ENCODE data around the gene SRR.

DNA sequence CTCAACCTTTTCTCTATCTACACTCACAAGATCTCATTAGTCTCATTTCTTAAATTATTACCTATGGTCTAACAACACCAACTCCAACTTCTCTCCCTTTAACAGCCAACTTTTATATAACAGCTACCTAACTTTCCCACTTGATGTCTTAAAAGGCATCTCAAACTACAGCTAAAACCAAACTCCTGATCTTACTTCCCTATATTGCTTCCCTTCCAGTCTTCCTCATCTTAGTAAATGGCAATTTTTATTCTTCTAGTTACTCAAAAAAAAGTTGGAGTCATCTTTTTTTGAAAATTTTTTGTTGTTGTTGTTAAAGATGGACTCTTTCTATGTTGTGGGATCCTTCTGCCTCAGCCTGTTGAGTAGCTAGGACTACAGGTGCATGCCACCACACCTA, 15.3 kb downstream of the SRR start:
- TF ChIP-seq, protein P1, sequence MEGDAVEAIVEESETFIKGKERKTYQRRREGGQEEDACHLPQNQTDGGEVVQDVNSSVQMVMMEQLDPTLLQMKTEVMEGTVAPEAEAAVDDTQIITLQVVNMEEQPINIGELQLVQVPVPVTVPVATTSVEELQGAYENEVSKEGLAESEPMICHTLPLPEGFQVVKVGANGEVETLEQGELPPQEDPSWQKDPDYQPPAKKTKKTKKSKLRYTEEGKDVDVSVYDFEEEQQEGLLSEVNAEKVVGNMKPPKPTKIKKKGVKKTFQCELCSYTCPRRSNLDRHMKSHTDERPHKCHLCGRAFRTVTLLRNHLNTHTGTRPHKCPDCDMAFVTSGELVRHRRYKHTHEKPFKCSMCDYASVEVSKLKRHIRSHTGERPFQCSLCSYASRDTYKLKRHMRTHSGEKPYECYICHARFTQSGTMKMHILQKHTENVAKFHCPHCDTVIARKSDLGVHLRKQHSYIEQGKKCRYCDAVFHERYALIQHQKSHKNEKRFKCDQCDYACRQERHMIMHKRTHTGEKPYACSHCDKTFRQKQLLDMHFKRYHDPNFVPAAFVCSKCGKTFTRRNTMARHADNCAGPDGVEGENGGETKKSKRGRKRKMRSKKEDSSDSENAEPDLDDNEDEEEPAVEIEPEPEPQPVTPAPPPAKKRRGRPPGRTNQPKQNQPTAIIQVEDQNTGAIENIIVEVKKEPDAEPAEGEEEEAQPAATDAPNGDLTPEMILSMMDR (IDR thresholded peaks at IDR 0.05) = no peak
- TF ChIP-seq EP300 (IDR thresholded peaks at IDR 0.05) = no peak
- no peak for TF ChIP-seq POLR2A (IDR thresholded peaks at IDR 0.05)
